ENCODE data around the gene ICE2.

ICE2 gene

DNA sequence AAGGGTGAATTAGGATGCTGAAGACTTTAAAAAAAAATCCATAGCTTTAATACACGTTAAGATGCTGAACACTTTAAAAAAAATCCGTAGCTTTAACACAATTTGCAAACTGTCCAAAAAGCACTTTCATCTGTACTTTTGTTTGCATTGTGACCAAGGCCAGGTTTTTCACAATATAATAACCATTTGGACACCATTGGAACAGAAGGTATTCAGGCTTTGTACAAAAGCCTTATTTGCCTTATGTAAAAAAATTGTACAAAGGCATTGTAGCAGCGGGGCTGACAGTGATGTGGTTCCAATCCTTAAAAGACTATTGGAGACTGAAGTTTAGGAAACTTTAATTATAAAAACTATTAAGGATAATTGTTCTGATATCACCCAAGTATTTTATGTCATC lies 15.2 kb upstream of the ICE2 start:
- no peak for DNase-seq

DNA sequence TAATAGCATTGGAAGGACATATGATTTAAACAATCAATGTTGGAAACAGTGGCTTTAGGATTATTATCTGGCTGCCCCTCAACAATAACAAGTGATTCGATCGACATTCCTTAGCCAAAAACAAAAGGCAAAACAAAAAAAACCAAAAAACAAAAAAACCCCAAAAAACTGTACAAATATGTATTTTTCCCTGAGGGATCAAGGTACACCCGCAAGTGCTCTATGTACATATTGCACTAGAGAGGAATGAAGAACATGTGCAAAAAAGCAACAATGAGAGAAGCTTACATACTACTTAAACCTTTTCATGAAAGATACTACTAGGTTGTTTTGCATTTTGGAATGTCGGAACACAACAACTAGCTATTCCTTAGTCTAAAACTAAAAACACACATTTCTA lies 14.2 kb upstream of the ICE2 start:
- no peak for DNase-seq

DNA sequence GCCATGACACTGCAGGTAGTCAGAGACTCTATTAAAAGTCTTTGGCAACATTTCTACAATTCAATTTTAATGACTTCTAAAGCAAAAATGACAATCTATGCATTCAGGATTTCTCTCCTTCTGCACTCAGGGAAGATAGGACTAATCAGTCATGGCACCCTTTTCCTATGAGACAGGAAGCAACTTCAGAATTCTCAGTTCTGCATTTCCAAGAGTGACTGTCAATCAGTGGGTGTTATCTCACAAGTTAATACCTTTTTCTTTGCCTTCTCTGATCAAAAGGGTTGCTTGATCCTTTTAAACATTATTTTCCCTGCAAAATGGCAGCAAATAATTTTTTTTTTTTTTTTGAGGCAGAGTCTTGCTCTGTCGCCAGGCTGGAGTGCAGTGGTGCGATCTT lies 7.8 kb upstream of the ICE2 start:
- DNase-seq, result no peak

DNA sequence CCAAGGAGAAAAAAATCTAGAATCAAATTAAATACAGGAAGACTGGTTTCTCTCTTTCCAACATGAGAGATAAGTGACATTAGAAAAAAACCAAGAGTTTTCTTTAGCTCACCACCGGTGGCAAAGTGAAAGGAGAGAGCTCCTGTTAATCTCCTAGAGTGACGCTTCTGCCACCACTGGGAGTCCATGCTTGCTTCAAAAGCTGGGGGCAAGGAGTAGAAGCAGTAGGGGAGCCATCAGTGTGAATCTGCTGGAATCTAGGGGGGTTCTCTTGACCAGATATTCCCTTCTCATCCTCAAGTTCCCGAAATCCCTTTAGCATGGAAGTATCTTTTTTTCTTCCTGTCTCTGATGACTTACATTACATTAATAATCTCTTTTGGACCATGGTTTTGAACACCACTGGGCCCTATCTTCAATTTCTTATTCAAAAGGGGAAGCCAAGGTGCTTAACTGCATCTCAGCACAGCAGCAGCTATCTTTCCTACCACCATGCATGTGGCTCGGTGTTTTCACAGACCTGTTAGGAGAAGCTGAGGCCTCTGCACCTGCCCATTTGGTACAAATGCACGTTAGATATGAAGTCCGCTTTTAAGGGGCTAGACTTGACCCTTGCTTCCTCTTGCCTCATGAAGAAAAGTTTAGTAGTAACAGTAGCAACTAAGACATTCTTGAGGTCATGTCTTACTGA lies 6.6 kb upstream of the ICE2 start:
- no peak for DNase-seq

GRCh38 chr15:60483042-60483441 lies 4.1 kb upstream of the ICE2 start:
- DNase-seq, result no peak

- DNase-seq, result no peak
Observed at GRCh38 chr15:60480888-60481287, 1.9 kb upstream of the ICE2 start.

GRCh38 chr15:60480149-60480548 lies 1.2 kb upstream of the ICE2 start:
- no peak for DNase-seq

DNA sequence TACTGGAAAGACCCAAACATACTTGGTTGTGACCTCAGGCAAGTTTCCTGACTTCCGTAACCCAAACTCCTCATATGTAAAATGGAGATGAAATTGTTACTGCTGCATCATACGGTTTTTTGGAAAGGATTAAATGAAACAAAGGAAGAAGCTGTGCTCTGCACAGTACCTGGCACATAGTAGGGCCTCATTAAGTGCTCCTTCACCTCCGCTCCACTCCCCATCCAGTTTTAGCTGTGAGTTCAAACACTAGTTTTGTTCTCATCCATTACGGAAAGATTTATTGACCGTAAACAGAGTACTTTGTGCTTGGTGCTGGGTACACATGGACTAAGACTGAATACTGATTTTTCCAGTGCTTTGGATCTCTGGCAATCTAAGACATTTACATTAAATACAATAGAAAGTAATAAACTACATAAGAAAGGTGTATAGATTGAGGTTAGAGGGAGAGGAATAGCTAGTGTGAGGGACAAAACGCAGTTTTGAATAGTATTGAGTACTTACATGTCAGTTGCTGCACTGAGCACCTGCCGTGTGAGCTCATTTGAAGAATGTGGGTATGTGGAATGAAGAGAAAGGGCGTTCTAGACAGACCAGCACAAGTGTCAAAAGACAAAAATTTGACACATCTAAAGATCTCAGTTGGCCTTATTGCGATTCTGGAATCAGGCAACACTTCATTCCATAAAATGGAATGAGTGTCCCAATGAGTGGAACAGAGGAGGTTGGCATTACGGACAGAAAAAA lies 594 bp upstream of the ICE2 start:
- DNase-seq, result no peak

DNA sequence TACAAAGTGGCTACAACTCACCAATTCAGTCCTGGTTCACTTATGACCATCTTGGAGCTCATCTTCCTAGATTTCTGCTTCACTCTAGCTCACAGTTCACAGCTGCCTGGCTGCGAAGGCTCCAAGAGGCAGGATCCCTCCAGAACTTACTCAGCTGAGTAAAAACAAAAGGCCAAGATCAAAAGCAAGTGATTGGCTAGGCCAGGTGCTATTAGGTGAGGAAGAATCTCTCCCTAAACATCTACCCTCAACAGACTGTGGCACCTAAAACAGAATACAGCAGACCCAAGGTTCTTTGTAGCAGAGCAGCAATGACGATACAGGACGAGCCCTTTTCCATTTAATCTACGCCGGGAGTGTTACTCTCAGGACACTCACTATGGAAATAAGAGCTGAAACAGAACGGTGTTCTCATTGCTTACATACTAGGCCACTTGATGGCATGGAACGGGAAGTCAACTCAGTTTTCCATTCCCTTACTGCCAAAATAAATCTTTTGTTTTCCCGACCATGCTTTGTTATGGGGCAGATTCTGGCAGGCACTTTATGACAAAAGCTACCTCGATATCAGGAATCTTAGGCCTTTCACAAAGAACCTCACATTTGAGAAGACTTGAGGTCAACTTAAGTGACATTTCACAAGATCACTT lies 901 bp downstream of the ICE2 start:
- DNase-seq, result peak; percentile 26

- DNase-seq, result no peak
Observed at GRCh38 chr15:60477164-60477563, 1.8 kb downstream of the ICE2 start.

GRCh38 chr15:60476713-60477112 lies 2.2 kb downstream of the ICE2 start:
- DNase-seq, result peak; percentile 54

DNA sequence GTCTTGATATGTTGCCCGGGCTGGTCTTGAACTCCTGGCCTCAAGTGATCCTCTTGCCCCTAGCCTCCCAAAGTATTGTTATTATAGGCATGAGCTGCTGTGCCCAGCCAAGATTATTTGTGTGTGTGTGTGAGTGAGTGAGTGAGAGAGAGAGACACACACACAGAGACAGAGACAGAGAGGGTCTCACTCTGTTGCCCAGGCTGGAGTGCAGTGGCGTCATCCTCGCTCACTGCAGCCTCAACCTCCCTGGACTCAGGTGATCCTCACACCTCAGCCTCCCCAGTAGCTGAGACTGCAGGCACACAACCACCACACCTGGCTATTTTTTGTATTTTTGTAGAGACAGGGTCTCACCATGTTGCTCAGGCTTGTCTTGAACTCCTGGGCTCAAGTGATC lies 5.8 kb downstream of the ICE2 start:
- no peak for DNase-seq

- DNase-seq, result no peak
Observed at GRCh38 chr15:60471314-60471713, 7.6 kb downstream of the ICE2 start.

GRCh38 chr15:60469893-60470641 lies 8.9 kb downstream of the ICE2 start:
- DNase-seq, result peak; percentile 23

DNA sequence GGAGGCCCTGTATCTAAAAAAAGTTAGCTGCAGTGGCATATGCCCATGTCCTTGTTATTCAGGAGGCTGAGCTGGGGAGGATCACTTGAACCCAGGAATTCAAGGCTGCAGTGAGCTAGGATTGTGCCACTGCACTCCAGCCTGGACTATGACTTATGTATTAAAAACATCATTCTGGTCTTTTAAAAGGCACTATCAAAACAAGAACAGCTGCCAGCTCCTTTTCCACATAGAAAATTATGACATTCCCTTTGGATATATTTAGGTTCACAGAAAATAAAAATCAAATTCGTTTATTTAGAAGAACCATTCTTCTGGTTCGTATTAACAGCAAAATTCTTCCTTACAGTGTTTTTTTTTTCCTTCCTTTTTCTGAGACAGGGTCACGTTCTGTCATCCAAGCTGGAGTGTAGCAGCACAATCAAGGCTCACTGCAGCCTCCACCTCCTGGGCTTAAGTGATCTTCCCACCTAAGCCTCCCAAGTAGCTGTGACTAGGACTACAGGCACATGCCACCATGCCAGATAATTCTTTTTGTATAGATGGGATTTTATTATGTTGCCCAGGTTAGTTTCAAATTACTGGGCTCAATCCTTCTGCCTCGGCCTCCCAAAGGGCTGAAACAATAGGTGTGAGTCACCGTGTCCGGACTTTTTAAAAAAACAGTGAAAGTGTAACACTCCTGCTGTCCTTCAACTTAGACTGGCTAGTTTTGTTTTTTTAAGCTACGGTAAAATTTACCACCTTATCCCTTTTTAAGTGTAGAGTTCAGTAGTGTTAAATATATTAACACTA lies 13.9 kb downstream of the ICE2 start:
- no peak for DNase-seq

- no peak for DNase-seq
Observed at GRCh38 chr15:60462027-60462426, 16.9 kb downstream of the ICE2 start.

DNA sequence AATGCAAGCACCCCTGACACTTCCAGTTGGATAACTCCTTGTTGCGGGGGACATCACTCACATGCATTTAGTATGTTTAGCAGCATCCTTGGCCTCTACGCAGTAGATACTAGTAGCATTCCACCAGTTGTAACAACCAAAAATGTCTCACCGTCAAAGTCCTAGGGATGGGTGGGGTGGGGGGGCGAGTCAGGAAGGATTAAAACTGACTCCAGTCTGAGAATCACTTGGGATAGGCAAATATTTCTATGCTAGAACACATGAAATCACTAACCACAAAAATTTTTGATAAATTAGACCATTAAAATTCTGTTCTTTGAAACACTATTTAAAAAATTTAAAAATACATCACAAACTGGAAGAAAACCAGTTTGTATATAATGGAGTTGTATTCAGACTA lies 18.0 kb downstream of the ICE2 start:
- peak; percentile 22 for DNase-seq

DNA sequence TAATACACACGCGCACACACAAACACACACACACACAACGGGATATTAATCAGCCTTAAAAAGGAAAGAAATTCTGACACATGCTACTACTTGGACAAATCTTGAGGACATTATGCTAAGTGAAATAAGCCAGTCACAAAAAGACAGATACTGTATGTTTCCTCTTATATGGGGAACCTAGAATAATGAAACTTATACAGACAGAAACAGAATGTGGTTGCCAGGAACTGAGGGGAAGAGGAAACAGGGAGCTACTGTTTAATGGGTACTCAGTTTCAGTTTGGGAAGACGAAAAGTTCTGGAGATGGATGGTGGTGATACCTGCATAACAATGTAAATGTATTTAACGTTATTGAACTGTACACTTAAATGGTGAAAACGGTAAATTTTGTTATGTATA lies 20.2 kb downstream of the ICE2 start:
- DNase-seq, result no peak

GRCh38 chr15:60457985-60458384 lies 21.0 kb downstream of the ICE2 start:
- no peak for DNase-seq

DNA sequence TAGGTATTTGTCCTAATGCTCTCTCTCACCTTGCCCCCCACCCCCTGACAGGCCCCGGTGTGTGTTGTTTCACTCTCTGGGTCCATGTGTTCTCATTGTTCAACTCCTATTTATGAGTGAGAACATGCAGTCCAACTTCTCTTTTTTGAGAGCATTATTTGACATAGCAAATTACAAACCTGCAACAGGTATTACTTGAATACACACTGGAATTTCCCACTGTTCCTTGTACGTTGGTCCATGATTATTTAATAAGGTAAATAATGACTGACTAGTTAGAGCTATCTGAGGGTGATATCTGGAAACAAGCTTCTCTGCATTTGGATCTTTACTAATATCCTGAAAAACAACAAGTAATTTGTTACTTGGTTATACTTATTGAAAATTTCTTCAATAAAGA lies 24.1 kb downstream of the ICE2 start:
- DNase-seq, result no peak

DNA sequence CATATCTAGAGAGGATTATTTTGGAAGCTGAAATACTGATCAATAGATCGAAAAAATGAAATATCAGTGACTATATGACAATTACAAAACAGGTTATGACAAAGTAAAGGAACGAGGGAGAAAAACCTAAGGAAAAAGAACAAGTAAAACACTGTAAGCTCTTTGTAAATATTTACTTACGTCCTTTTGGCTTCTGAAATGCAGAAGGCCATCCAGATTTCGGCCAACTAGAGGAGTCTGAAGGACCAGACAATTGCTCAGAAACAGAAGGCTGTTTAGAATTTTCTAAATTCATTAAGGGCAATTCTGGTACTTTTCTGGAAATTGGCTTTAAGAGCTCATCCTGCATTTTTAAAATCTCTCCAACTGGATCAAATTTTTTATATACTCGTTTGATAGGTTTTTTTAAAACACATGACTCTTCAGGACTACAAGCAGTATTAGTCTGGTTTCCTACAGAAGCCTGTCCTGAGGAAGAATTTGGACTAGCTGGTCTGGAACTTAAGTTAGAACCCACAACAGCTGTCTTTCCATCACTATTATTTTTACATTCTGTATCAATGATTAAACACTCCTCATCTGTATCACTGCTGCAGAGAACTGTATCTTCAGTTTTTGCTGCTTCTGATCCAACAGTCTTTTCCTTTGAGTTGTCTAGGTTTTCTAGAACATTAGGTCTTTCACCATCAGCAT lies 30.1 kb downstream of the ICE2 start:
- DNase-seq, result no peak

DNA sequence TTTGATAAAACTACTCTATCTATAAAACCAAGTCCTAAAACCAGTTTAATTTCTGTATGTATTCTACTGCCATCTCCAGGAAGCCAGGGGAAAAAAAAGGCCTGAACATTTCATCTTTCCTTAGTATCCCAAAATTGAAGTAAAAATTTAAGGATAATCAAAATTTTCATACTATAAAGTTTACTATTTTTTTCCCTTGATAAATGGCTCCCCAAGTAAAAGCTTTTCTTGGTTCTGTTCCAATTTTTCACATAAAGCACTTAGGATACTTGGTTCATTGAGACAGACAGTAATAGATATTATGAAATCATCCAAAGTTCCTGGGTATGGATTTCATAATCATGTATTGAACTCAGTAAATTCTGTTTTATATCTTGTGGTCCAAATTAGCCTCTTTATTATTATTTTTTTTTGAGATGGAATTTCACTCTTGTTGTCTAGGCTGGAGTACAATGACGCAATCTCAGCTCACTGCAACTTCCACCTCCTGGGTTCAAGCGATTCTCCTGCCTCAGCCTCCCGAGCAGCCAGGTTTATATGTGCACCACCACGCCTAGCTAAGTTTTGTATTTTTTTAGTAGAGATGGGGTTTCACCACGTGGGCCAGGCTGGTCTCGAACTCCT lies 34.5 kb downstream of the ICE2 start:
- peak; percentile 50 for DNase-seq

Data from EL (cell line).